Tibial nerve (tissue), 4 donors: ENCODE measurements around the gene SNX19.

Source experiments
- CTCF ChIP-seq, 5 experiments: fragments of 200-600 bp in 3 of 5; fragments of 450-650 bp in 2 of 5; sonication (generic) in 3 of 5; IDR thresholded peaks; one replicate each; pipeline ENCODE4 v1.5.1; 2016 to 2019; ENCODE audit warnings: antibody characterized with exemption in 5 of 5, mild to moderate bottlenecking in 3 of 5, moderate library complexity in 2 of 5
- EP300 ChIP-seq, 2 donors: sonication (generic); formaldehyde crosslinking; IDR thresholded peaks; one replicate each; pipeline ENCODE4 v1.6.1; 2017; ENCODE audit warnings: antibody characterized with exemption in 2 of 2, mild to moderate bottlenecking in 1 of 2

- TF ChIP-seq CTCF (IDR thresholded peaks at IDR 0.05) = no peak
- no peak for TF ChIP-seq EP300 (IDR thresholded peaks at IDR 0.05)
Observed at GRCh38 chr11:130905512-130905911, 10.8 kb downstream of the SNX19 start.
